Measurements from ENCODE around the gene TMCO4. TPM values are rescaled to one million over a fixed set of nuclear protein-coding genes. Genes with fewer than 3 reads are reported as not detected.

The TMCO4 gene
- total RNA-seq, 1 experiment from 2014 or later, result 19.1 TPM

GRCh38 chr1:19743180-19743579 lies 56.5 kb downstream of the TMCO4 start:
- Histone ChIP-seq H3K4me1 (replicated peaks) (no peaks in the 10 kb centered on the region), H3K27ac (no peak overlapping the region), H3K36me3 (peaks cover 3% of the 10 kb centered on the region; the same call in 1 of the 2 replicates), H3K9me3 (replicated peaks) (no peaks in the 10 kb centered on the region), H3K4me3 (no peak overlapping the region), H3K27me3 (replicated peaks) (no peaks in the 10 kb centered on the region)
- DNase-seq (ENCODE audit: low read depth in 1 of 2, low spot score in 2 of 2), result no peak

GRCh38 chr1:19739628-19740027 lies 60.1 kb downstream of the TMCO4 start:
- H3K27ac ChIP-seq, result no peak overlapping the region
- H3K27me3 ChIP-seq (replicated peaks), result no peaks in the 10 kb centered on the region
- peaks cover 6% of the 10 kb centered on the region; the same call in 1 of the 2 replicates for H3K9me3 ChIP-seq (replicated peaks)
- H3K4me1 ChIP-seq (replicated peaks), result peaks cover 11% of the 10 kb centered on the region
- no peak overlapping the region for H3K4me3 ChIP-seq
- peaks cover 19% of the 10 kb centered on the region; the same call in 1 of the 2 replicates for H3K36me3 ChIP-seq
- DNase-seq (ENCODE audit: low read depth in 1 of 2, low spot score in 2 of 2), result no peak

GRCh38 chr1:19738669-19739068 lies 61.0 kb downstream of the TMCO4 start:
- Histone ChIP-seq H3K4me3 (no peak overlapping the region), H3K4me1 (replicated peaks) (peaks cover 11% of the 10 kb centered on the region), H3K27me3 (replicated peaks) (no peaks in the 10 kb centered on the region), H3K27ac (no peak overlapping the region), H3K36me3 (peaks cover 19% of the 10 kb centered on the region; the same call in 1 of the 2 replicates), H3K9me3 (replicated peaks) (peaks cover 6% of the 10 kb centered on the region; the same call in 1 of the 2 replicates)
- no peak for DNase-seq (ENCODE audit: low read depth in 1 of 2, low spot score in 2 of 2)

- DNase-seq (ENCODE audit: low read depth in 1 of 2, low spot score in 2 of 2), result no peak
- no peaks in the 10 kb centered on the region for H3K27me3 ChIP-seq (replicated peaks)
- peaks cover 11% of the 10 kb centered on the region for H3K4me1 ChIP-seq (replicated peaks)
- H3K9me3 ChIP-seq (replicated peaks), result peaks cover 6% of the 10 kb centered on the region; the same call in 1 of the 2 replicates
- peaks cover 19% of the 10 kb centered on the region; the same call in 1 of the 2 replicates for H3K36me3 ChIP-seq
- no peak overlapping the region for H3K4me3 ChIP-seq
- no peak overlapping the region for H3K27ac ChIP-seq
Measured at GRCh38 chr1:19738076-19738475, 61.6 kb downstream of the TMCO4 start.

- Histone ChIP-seq H3K9me3 (replicated peaks) (peaks cover 6% of the 10 kb centered on the region; the same call in 1 of the 2 replicates), H3K27me3 (replicated peaks) (no peaks in the 10 kb centered on the region), H3K4me1 (replicated peaks) (peaks cover 11% of the 10 kb centered on the region), H3K4me3 (no peak overlapping the region), H3K36me3 (peaks cover 19% of the 10 kb centered on the region; the same call in 1 of the 2 replicates), H3K27ac (no peak overlapping the region)
- DNase-seq (ENCODE audit: low read depth in 1 of 2, low spot score in 2 of 2), result no peak
Measured at GRCh38 chr1:19737104-19737825, 62.5 kb downstream of the TMCO4 start.

GRCh38 chr1:19735440-19736127 lies 64.1 kb downstream of the TMCO4 start:
- H3K27me3 ChIP-seq (replicated peaks), result no peaks in the 10 kb centered on the region
- no peak overlapping the region for H3K4me3 ChIP-seq
- H3K27ac ChIP-seq, result no peak overlapping the region

GRCh38 chr1:19734472-19734999 lies 65.2 kb downstream of the TMCO4 start:
- H3K27ac ChIP-seq, result no peak overlapping the region

More at GRCh38 chr1:19735440-19736127, 64.1 kb downstream of the TMCO4 start:
- Histone ChIP-seq H3K4me1 (replicated peaks) (peaks cover 11% of the 10 kb centered on the region), H3K36me3 (peaks cover 19% of the 10 kb centered on the region; the same call in 1 of the 2 replicates), H3K9me3 (replicated peaks) (peaks cover 6% of the 10 kb centered on the region; the same call in 1 of the 2 replicates)
- peak; percentile 47 to 72 for DNase-seq (ENCODE audit: low read depth in 1 of 2, low spot score in 2 of 2)

GRCh38 chr1:19734056-19734455 lies 65.7 kb downstream of the TMCO4 start:
- Histone ChIP-seq H3K4me3 (no peak overlapping the region), H3K4me1 (replicated peaks) (peaks cover 11% of the 10 kb centered on the region), H3K36me3 (peaks cover 27% of the 10 kb centered on the region; the same call in 1 of the 2 replicates), H3K27me3 (replicated peaks) (no peaks in the 10 kb centered on the region), H3K27ac (no peak overlapping the region), H3K9me3 (replicated peaks) (peaks cover 6% of the 10 kb centered on the region; the same call in 1 of the 2 replicates)
- DNase-seq (ENCODE audit: low read depth in 1 of 2, low spot score in 2 of 2), result no peak

More at GRCh38 chr1:19734472-19734999, 65.2 kb downstream of the TMCO4 start:
- Histone ChIP-seq H3K4me1 (replicated peaks) (peaks cover 11% of the 10 kb centered on the region), H3K9me3 (replicated peaks) (peaks cover 6% of the 10 kb centered on the region; the same call in 1 of the 2 replicates), H3K27me3 (replicated peaks) (no peaks in the 10 kb centered on the region), H3K4me3 (no peak overlapping the region), H3K36me3 (peaks cover 27% of the 10 kb centered on the region; the same call in 1 of the 2 replicates)
- no peak for DNase-seq (ENCODE audit: low read depth in 1 of 2, low spot score in 2 of 2)

- peaks cover 11% of the 10 kb centered on the region for H3K4me1 ChIP-seq (replicated peaks)
Measured at GRCh38 chr1:19733615-19734014, 66.1 kb downstream of the TMCO4 start.

GRCh38 chr1:19731311-19731821 lies 68.3 kb downstream of the TMCO4 start:
- Histone ChIP-seq H3K4me3 (no peak overlapping the region), H3K27me3 (replicated peaks) (no peaks in the 10 kb centered on the region), H3K36me3 (peaks cover 27% of the 10 kb centered on the region), H3K27ac (no peak overlapping the region), H3K4me1 (replicated peaks) (peaks cover 11% of the 10 kb centered on the region), H3K9me3 (replicated peaks) (peaks cover 3% of the 10 kb centered on the region; the same call in 1 of the 2 replicates)
- DNase-seq (ENCODE audit: low read depth in 1 of 2, low spot score in 2 of 2), result no peak

More at GRCh38 chr1:19733615-19734014, 66.1 kb downstream of the TMCO4 start:
- peaks cover 29% of the 10 kb centered on the region; the same call in 1 of the 2 replicates for H3K36me3 ChIP-seq
- peaks cover 6% of the 10 kb centered on the region; the same call in 1 of the 2 replicates for H3K9me3 ChIP-seq (replicated peaks)
- H3K27ac ChIP-seq, result no peak overlapping the region
- no peak overlapping the region for H3K4me3 ChIP-seq
- H3K27me3 ChIP-seq (replicated peaks), result no peaks in the 10 kb centered on the region
- no peak for DNase-seq (ENCODE audit: low read depth in 1 of 2, low spot score in 2 of 2)

GRCh38 chr1:19730793-19731192 lies 68.9 kb downstream of the TMCO4 start:
- H3K27me3 ChIP-seq (replicated peaks), result no peaks in the 10 kb centered on the region
- peaks cover 26% of the 10 kb centered on the region for H3K36me3 ChIP-seq
- H3K4me1 ChIP-seq (replicated peaks), result peaks cover 6% of the 10 kb centered on the region
- no peak for DNase-seq (ENCODE audit: low read depth in 1 of 2, low spot score in 2 of 2)
- H3K27ac ChIP-seq, result no peak overlapping the region
- H3K9me3 ChIP-seq (replicated peaks), result no peaks in the 10 kb centered on the region
- no peak overlapping the region for H3K4me3 ChIP-seq

GRCh38 chr1:19730232-19730631 lies 69.5 kb downstream of the TMCO4 start:
- no peak for DNase-seq (ENCODE audit: low read depth in 1 of 2, low spot score in 2 of 2)
- H3K36me3 ChIP-seq, result peaks cover 26% of the 10 kb centered on the region
- H3K4me1 ChIP-seq (replicated peaks), result no peaks in the 10 kb centered on the region; the same call in 1 of the 2 replicates
- no peak overlapping the region for H3K4me3 ChIP-seq
- no peak overlapping the region for H3K27ac ChIP-seq
- no peaks in the 10 kb centered on the region for H3K9me3 ChIP-seq (replicated peaks)
- H3K27me3 ChIP-seq (replicated peaks), result no peaks in the 10 kb centered on the region

- Histone ChIP-seq H3K9me3 (replicated peaks) (no peaks in the 10 kb centered on the region), H3K27me3 (replicated peaks) (no peaks in the 10 kb centered on the region), H3K27ac (no peak overlapping the region), H3K36me3 (peaks cover 22% of the 10 kb centered on the region), H3K4me3 (no peak overlapping the region), H3K4me1 (replicated peaks) (no peaks in the 10 kb centered on the region)
- no peak for DNase-seq (ENCODE audit: low read depth in 1 of 2, low spot score in 2 of 2)
Measured at GRCh38 chr1:19728413-19729145, 71.1 kb downstream of the TMCO4 start.
